ENCODE results near the gene PTK6. TPM values are rescaled to one million over a fixed set of nuclear protein-coding genes. Genes with fewer than 3 reads are reported as not detected.
"Not testable (repeated sequence)": the region's sequence is repeated elsewhere in the genome, so short reads cannot be mapped to it uniquely, and the experiment has no call there.

The PTK6 gene
- total RNA-seq, 1 donor from 2014 or later, result 0.12 TPM

- Mint-ChIP-seq H3K4me1 (ENCODE audit: unreplicated experiment) (no peaks in the 10 kb centered on the region), H3K4me3 (no peak overlapping the region), H3K27ac (no peak overlapping the region), H3K27me3 (no peaks in the 10 kb centered on the region), H3K36me3 (peaks cover 3% of the 10 kb centered on the region), H3K9me3 (no peaks in the 10 kb centered on the region)
- DNase-seq (ENCODE audit: extremely low spot score, unreplicated experiment), result no peak
- TF ChIP-seq CTCF (conservative IDR thresholded peaks at IDR 0.05), result no peak
These were observed 25.5 kb upstream of the PTK6 start for GRCh38 chr20:63562461-63563224.

DNA sequence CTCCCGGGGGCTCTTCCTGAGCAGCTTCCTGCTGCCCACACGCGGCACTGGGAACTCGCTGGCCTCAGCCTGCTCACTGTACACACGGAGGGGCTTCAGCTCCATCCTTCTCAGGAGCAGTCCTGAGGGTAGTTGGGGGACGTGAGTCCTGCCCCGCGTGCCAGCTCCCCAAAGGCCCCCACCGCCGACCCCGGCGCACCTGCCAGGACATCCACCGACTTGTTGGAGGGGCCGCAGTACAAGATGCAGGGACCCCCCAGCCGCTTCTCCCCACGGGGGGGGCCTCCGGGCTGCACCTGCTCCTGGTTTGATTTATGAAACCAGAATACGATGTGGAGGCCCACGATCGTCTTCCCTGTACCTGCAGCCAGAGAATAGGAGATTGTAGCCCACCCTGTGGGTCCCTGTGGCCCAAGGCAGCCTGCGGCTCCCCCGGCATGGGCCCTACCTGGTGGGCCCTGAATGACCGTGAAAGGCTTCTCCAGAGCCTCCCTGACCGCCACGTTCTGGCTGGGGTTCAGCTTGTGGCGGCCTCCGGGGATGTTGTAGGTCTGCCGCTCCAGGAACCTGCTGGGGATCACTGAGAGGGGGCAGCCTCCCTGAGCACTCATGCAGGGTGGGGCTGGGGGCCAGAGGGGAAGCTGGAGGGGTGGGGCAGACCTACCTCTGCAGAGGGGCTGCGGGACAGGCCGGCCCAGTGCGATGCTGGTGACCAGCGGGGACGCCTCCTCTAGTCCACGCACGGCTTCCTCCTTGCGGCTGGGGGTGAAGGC, 24.6 kb upstream of the PTK6 start:
- no peaks in the 10 kb centered on the region for H3K9me3 Mint-ChIP-seq
- DNase-seq (ENCODE audit: extremely low spot score, unreplicated experiment), result no peak
- H3K27me3 Mint-ChIP-seq, result no peaks in the 10 kb centered on the region
- H3K4me3 Mint-ChIP-seq, result no peak overlapping the region
- peaks cover 3% of the 10 kb centered on the region for H3K4me1 Mint-ChIP-seq (ENCODE audit: unreplicated experiment)
- no peak overlapping the region for H3K27ac Mint-ChIP-seq
- peaks cover 3% of the 10 kb centered on the region for H3K36me3 Mint-ChIP-seq
- TF ChIP-seq CTCF (conservative IDR thresholded peaks at IDR 0.05), result no peak

DNA sequence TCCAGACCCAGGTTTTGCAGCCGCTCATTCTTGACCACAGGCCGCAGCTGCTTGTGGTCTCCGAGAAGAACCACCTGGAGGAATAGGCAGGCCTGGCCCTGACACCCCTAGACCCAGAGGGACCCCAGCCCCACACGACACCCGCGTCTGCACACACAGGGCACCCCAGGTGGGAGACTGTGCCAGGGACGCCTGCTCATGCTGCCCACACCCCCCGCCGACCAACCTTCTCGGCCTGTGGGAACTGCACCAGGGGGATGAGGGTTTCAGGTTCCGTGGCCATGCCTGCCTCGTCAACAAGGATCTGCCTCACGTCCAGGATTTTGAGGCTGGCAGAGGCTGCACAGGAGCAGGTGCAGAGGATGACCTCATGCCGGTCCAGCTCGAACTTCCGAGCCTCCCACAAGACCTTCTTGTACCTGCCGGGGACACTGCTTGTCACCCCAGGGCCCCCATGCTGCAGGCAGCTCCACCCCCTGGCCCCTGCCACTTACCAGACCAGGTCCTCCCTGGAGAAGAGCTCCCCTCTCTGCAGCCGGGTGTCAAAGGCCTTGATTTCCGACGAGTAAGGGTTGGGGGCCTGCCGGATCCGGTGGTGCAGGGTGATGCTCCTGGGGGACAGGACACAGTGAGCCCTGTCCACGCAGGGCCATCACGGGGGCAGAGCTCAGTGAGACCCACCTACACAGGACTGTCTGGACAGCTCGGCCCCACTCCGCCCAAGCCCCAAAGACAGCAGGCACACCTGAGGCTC, 23.9 kb upstream of the PTK6 start:
- DNase-seq (ENCODE audit: extremely low spot score, unreplicated experiment), result no peak
- Mint-ChIP-seq H3K27ac (no peak overlapping the region), H3K4me3 (no peak overlapping the region), H3K4me1 (ENCODE audit: unreplicated experiment) (peaks cover 3% of the 10 kb centered on the region), H3K27me3 (no peaks in the 10 kb centered on the region), H3K36me3 (peaks cover 3% of the 10 kb centered on the region), H3K9me3 (no peaks in the 10 kb centered on the region)
- TF ChIP-seq CTCF (conservative IDR thresholded peaks at IDR 0.05), result no peak

DNA sequence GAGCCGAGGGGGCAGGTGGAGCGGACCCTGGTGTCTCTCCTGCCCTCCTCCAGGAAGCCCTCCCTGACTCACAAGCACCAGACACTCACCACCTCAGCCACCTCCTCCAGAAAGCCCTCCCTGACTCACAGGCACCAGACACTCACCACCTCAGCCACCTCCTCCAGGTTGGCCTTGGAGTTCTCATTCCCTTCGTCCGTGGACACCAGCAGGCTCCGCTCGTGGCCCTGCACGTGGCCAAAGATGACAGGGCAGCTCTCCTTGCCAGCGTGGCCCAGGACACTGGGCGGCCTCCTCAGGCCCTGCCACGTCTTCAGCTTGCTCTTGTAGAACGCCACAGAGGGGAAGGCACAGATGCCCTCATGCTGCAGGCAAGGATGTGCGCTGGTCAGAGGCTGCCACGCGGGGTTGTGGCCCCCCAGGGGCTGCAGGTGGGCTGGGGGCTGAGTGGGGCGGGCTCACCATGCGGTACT, 23.2 kb upstream of the PTK6 start:
- Mint-ChIP-seq H3K9me3 (no peaks in the 10 kb centered on the region), H3K27ac (no peak overlapping the region), H3K4me3 (no peak overlapping the region), H3K27me3 (no peaks in the 10 kb centered on the region), H3K4me1 (ENCODE audit: unreplicated experiment) (peaks cover 3% of the 10 kb centered on the region), H3K36me3 (peaks cover 3% of the 10 kb centered on the region)
- DNase-seq (ENCODE audit: extremely low spot score, unreplicated experiment), result no peak
- no peak for TF ChIP-seq CTCF (conservative IDR thresholded peaks at IDR 0.05)

- H3K36me3 Mint-ChIP-seq; H3K4me1 Mint-ChIP-seq (ENCODE audit: unreplicated experiment); DNase-seq (ENCODE audit: extremely low spot score, unreplicated experiment); H3K4me3 Mint-ChIP-seq; H3K27me3 Mint-ChIP-seq; H3K27ac Mint-ChIP-seq; H3K9me3 Mint-ChIP-seq: not testable (repeated sequence)
These were observed 22.5 kb upstream of the PTK6 start for GRCh38 chr20:63559485-63560332.
